ENCODE results near the gene ZNF787. TPM values are rescaled to one million over a fixed set of nuclear protein-coding genes. Genes with fewer than 3 reads are reported as not detected.

The ZNF787 gene
- total and polyA plus RNA-seq, 2 of the 4 experiments (the other 2 are of a cell fraction), result 4.8 to 11.2 TPM

- ChIA-PET CTCF (no interaction called here), POLR2A (ENCODE audit: unreplicated experiment) (no interaction called here)
- Histone ChIP-seq H3K9ac (ENCODE audit: low read depth, low read length) (no peak overlapping the region), H4K5ac (ENCODE audit: low read depth, low read length) (no peak overlapping the region), H4K91ac (ENCODE audit: insufficient read depth, low read depth, low read length) (no peak overlapping the region), H2AK9ac (replicated peaks; ENCODE audit: low read depth, low read length, poor library complexity) (no peak overlapping the region), H3K56ac (ENCODE audit: extremely low read depth, insufficient read depth, low read length) (no peak overlapping the region), H2BK5ac (ENCODE audit: low read depth, low read length, poor library complexity, severe bottlenecking) (no peak overlapping the region), H3K14ac (replicated peaks; ENCODE audit: low read depth, low read length) (no peak overlapping the region), H4K20me1 (ENCODE audit: insufficient read depth, low read length) (peaks cover 50% of the 10 kb centered on the region), H4K8ac (ENCODE audit: low read depth in 2 of 2, low read length in 2 of 2) (no peak overlapping the region), H3K23ac (ENCODE audit: low read depth, low read length) (no peak overlapping the region), H3K27ac (ENCODE audit: insufficient read depth, low read length) (no peak overlapping the region), H2BK120ac (ENCODE audit: low read depth, low read length) (no peak overlapping the region), H3K36me3 (ENCODE audit: control insufficient read depth, insufficient read depth, low read length) (peaks cover 18% of the 10 kb centered on the region), H3K27me3 (ENCODE audit: control insufficient read depth, insufficient read depth, low read length) (no peaks in the 10 kb centered on the region), H3K4me1 (ENCODE audit: control insufficient read depth, insufficient read depth, low read length) (peaks cover 3% of the 10 kb centered on the region; the same call in 1 of the 2 replicates), H2BK15ac (ENCODE audit: low read depth, low read length) (no peak overlapping the region), H3K79me1 (ENCODE audit: low read depth in 1 of 2, low read length in 2 of 2) (peaks cover 14 to 44% of the 10 kb centered on the region in 2 experiments), H3K9me1 (ENCODE audit: insufficient read depth, low read length) (0 out of 2 replicates have a peak, but pooled peaks cover 5% of the 10 kb centered on the region), H2AFZ (replicated peaks; ENCODE audit: low read length, poor library complexity) (no peak overlapping the region), H3K18ac (ENCODE audit: low read depth, low read length) (no peak overlapping the region), H3K4me2 (ENCODE audit: low read depth, low read length) (no peak overlapping the region), H3K9me3 (ENCODE audit: control insufficient read depth, insufficient read depth, low read length) (peaks cover 4% of the 10 kb centered on the region), H2AK5ac (ENCODE audit: low read depth, low read length) (no peak overlapping the region), H3K4me3 (ENCODE audit: insufficient read depth, low read depth, low read length) (no peak overlapping the region), H2BK20ac (ENCODE audit: low read depth, low read length) (no peak overlapping the region), H3K4ac (ENCODE audit: low read depth, low read length) (no peak overlapping the region)
- no TSS peak for BruUV-seq (replicated peaks)
- in situ Hi-C loops (cut with MboI; ENCODE audit: low sequenced_read_pairs), result no loop called here
- 88% methylated on average over 36 of the region's 104 CpGs; no CpG with 5 or more reads in 1 of the 2 experiments for WGBS, 2 experiments (ENCODE audit: extremely low coverage in 2 of 2, insufficient read length in 1 of 2)
- intact Hi-C loops (cut with micrococcal nuclease), result no loop called here
- no peak for TF ChIP-seq CEBPB (IDR thresholded peaks at IDR 0.05; ENCODE audit: low read depth, low read length)
- no peak for TF ChIP-seq POLR2A (IDR thresholded peaks at IDR 0.05; ENCODE audit: low read depth, low read length)
- no peak for TF ChIP-seq SMC3 (IDR thresholded peaks at IDR 0.05; ENCODE audit: low read depth, low read length)
- no peak for TF ChIP-seq RCOR1 (IDR thresholded peaks at IDR 0.05; ENCODE audit: insufficient replicate concordance, low read length)
- dilution Hi-C loops (cut with HindIII; ENCODE audit: low sequenced_read_pairs, unreplicated experiment), result no loop called here
- no peak for ATAC-seq (ENCODE audit: low read depth)
- no peak for DNase-seq
These were observed 33.2 kb downstream of the ZNF787 start for GRCh38 chr19:56087647-56088496.

Data from IMR-90 (cell line).